ENCODE results near the gene TLN1.

TLN1 gene

GRCh38 chr9:35713578-35713977 is 18.4 kb downstream of the TLN1 start:
- no peak for DNase-seq (ENCODE audit: low read depth, low spot score)
- TF ChIP-seq CTCF (IDR thresholded peaks at IDR 0.05; ENCODE audit: low read depth, low read length) = no peak
- in situ Hi-C loops (cut with HindIII; ENCODE audit: low sequenced_read_pairs) = no loop called here
- no peak overlapping the region for H3K4me3 ChIP-seq (ENCODE audit: low read depth, low read length)

- DNase-seq (ENCODE audit: low read depth, low spot score) = no peak
- in situ Hi-C loops (cut with HindIII; ENCODE audit: low sequenced_read_pairs) = no loop called here
- no peak for TF ChIP-seq CTCF (IDR thresholded peaks at IDR 0.05; ENCODE audit: low read depth, low read length)
- H3K4me3 ChIP-seq (ENCODE audit: low read depth, low read length) = no peak overlapping the region
Observed at GRCh38 chr9:35712762-35713400, 19.1 kb downstream of the TLN1 start.

GRCh38 chr9:35711501-35712428 is 20.2 kb downstream of the TLN1 start:
- TF ChIP-seq CTCF (IDR thresholded peaks at IDR 0.05; ENCODE audit: low read depth, low read length) = no peak
- H3K4me3 ChIP-seq (ENCODE audit: low read depth, low read length) = no peak overlapping the region
- DNase-seq (ENCODE audit: low read depth, low spot score) = no peak
- in situ Hi-C loops (cut with HindIII; ENCODE audit: low sequenced_read_pairs) = no loop called here

GRCh38 chr9:35710818-35711500 is 21.0 kb downstream of the TLN1 start:
- DNase-seq (ENCODE audit: low read depth, low spot score) = no peak
- in situ Hi-C loops (cut with HindIII; ENCODE audit: low sequenced_read_pairs) = no loop called here
- no peak overlapping the region for H3K4me3 ChIP-seq (ENCODE audit: low read depth, low read length)
- no peak for TF ChIP-seq CTCF (IDR thresholded peaks at IDR 0.05; ENCODE audit: low read depth, low read length)

GRCh38 chr9:35708146-35708545 is 23.8 kb downstream of the TLN1 start:
- no peak overlapping the region for H3K4me3 ChIP-seq (ENCODE audit: low read depth, low read length)
- no peak for DNase-seq (ENCODE audit: low read depth, low spot score)
- in situ Hi-C loops (cut with HindIII; ENCODE audit: low sequenced_read_pairs) = no loop called here
- TF ChIP-seq CTCF (IDR thresholded peaks at IDR 0.05; ENCODE audit: low read depth, low read length) = no peak

- TF ChIP-seq CTCF (IDR thresholded peaks at IDR 0.05; ENCODE audit: low read depth, low read length) = no peak
- no peak overlapping the region for H3K4me3 ChIP-seq (ENCODE audit: low read depth, low read length)
- DNase-seq (ENCODE audit: low read depth, low spot score) = no peak
- in situ Hi-C loops (cut with HindIII; ENCODE audit: low sequenced_read_pairs) = no loop called here
Observed at GRCh38 chr9:35706951-35707350, 25.0 kb downstream of the TLN1 start.
